Dendritic cell treated with granulocyte-macrophage colony-stimulating factor and Interleukin-4, amounts not matched to agents 40 ng/mL and 50 ng/mL, for 4 days (primary cell): Measurements from ENCODE around the gene FBXO28.
A peak's percentile ranks its signal among the peaks of the same experiment; 100 is the strongest.

Experiments used
- H3K27ac Mint-ChIP-seq: one replicate; pipeline ENCODE4 v1.8.0; 2022; ENCODE audit warnings: mild to moderate bottlenecking, mixed read lengths
- H3K27me3 Mint-ChIP-seq: one replicate; pipeline ENCODE4 v1.8.0; 2022; ENCODE audit warnings: mild to moderate bottlenecking, mixed read lengths
- H3K36me3 Mint-ChIP-seq: one replicate; pipeline ENCODE4 v1.8.0; 2022; ENCODE audit warnings: low read depth, mixed read lengths
- H3K4me1 Mint-ChIP-seq: one replicate; pipeline ENCODE4 v1.8.0; 2022; ENCODE audit warnings: low read depth, mixed read lengths
- H3K4me3 Mint-ChIP-seq: one replicate; pipeline ENCODE4 v1.8.0; 2022; ENCODE audit warnings: mild to moderate bottlenecking, moderate library complexity, mixed read lengths
- H3K9me3 Mint-ChIP-seq: one replicate; pipeline ENCODE4 v1.8.0; 2022; ENCODE audit warnings: mixed read lengths
- intact Hi-C: fragments of 100-400 bp; cut with micrococcal nuclease; formaldehyde crosslinking; loops from one replicate; pipeline ENCODE4 v1.15.0; 2022

FBXO28 gene

GRCh38 chr1:224109981-224110380 lies 3.9 kb upstream of the FBXO28 start:
- Mint-ChIP-seq H3K4me1 (peaks cover 13% of the 10 kb centered on the region), H3K9me3 (no peaks in the 10 kb centered on the region), H3K27me3 (peaks cover under 1% of the 10 kb centered on the region), H3K27ac (no peak overlapping the region), H3K36me3 (peaks cover 11% of the 10 kb centered on the region), H3K4me3 (no peak overlapping the region)
- intact Hi-C loops = loop anchor here (5.0 kb wide), 1 partner anchor 118 kb away; no protein-coding TSS in a partner anchor

GRCh38 chr1:224113005-224113404 lies 906 bp upstream of the FBXO28 start:
- Mint-ChIP-seq H3K36me3 (peaks cover 11% of the 10 kb centered on the region), H3K4me3 (no peak overlapping the region), H3K27me3 (no peaks in the 10 kb centered on the region), H3K9me3 (no peaks in the 10 kb centered on the region), H3K4me1 (peaks cover 7% of the 10 kb centered on the region), H3K27ac (no peak overlapping the region)
- intact Hi-C loops = loop anchor here (5.0 kb wide), 1 partner anchor 121 kb away; no protein-coding TSS in a partner anchor

GRCh38 chr1:224113545-224113917 lies 380 bp upstream of the FBXO28 start:
- intact Hi-C loops = loop anchor here (5.0 kb wide), 1 partner anchor 121 kb away; no protein-coding TSS in a partner anchor
- H3K36me3 Mint-ChIP-seq = peaks cover 11% of the 10 kb centered on the region
- peaks cover 7% of the 10 kb centered on the region for H3K4me1 Mint-ChIP-seq
- no peaks in the 10 kb centered on the region for H3K27me3 Mint-ChIP-seq
- H3K9me3 Mint-ChIP-seq = no peaks in the 10 kb centered on the region
- peak overlapping the region; percentile 88 for H3K4me3 Mint-ChIP-seq
- H3K27ac Mint-ChIP-seq = peak overlapping the region; percentile 93

- Mint-ChIP-seq H3K4me3 (peak overlapping the region; percentile 88), H3K27me3 (no peaks in the 10 kb centered on the region), H3K36me3 (peaks cover 19% of the 10 kb centered on the region), H3K9me3 (no peaks in the 10 kb centered on the region), H3K27ac (peak overlapping the region; percentile 93), H3K4me1 (peaks cover 13% of the 10 kb centered on the region)
- intact Hi-C loops = loop anchor here (1.0 to 5.0 kb wide), 4 partner anchors 48 to 242 kb away; partner anchors contain the start of genes CNIH4 and NVL
These were observed 870 bp downstream of the FBXO28 start for GRCh38 chr1:224114787-224115175.

GRCh38 chr1:224116131-224116530 lies 2.2 kb downstream of the FBXO28 start:
- peaks cover 28% of the 10 kb centered on the region for H3K36me3 Mint-ChIP-seq
- no peaks in the 10 kb centered on the region for H3K9me3 Mint-ChIP-seq
- intact Hi-C loops = loop anchor here (1.0 to 5.0 kb wide), 2 partner anchors 46 to 217 kb away; no protein-coding TSS in a partner anchor
- peaks cover 13% of the 10 kb centered on the region for H3K4me1 Mint-ChIP-seq
- no peak overlapping the region for H3K4me3 Mint-ChIP-seq
- no peak overlapping the region for H3K27ac Mint-ChIP-seq
- H3K27me3 Mint-ChIP-seq = no peaks in the 10 kb centered on the region

GRCh38 chr1:224118688-224119087 lies 4.8 kb downstream of the FBXO28 start:
- Mint-ChIP-seq H3K4me1 (peaks cover 8% of the 10 kb centered on the region), H3K36me3 (peaks cover 32% of the 10 kb centered on the region), H3K4me3 (no peak overlapping the region), H3K9me3 (no peaks in the 10 kb centered on the region), H3K27ac (no peak overlapping the region), H3K27me3 (no peaks in the 10 kb centered on the region)
- intact Hi-C loops = loop anchor here (5.0 kb wide), 1 partner anchor 44 kb away; no protein-coding TSS in a partner anchor

- H3K36me3 Mint-ChIP-seq = peaks cover 42% of the 10 kb centered on the region
- intact Hi-C loops = no loop called here
- H3K27ac Mint-ChIP-seq = no peak overlapping the region
- H3K9me3 Mint-ChIP-seq = no peaks in the 10 kb centered on the region
- no peak overlapping the region for H3K4me3 Mint-ChIP-seq
- H3K27me3 Mint-ChIP-seq = no peaks in the 10 kb centered on the region
- H3K4me1 Mint-ChIP-seq = peaks cover 6% of the 10 kb centered on the region
These were observed 9.2 kb downstream of the FBXO28 start for GRCh38 chr1:224123136-224123535.

GRCh38 chr1:224124220-224124619 lies 10.3 kb downstream of the FBXO28 start:
- H3K4me3 Mint-ChIP-seq = no peak overlapping the region
- H3K27ac Mint-ChIP-seq = no peak overlapping the region
- H3K4me1 Mint-ChIP-seq = peaks cover 5% of the 10 kb centered on the region
- no peaks in the 10 kb centered on the region for H3K9me3 Mint-ChIP-seq
- H3K27me3 Mint-ChIP-seq = no peaks in the 10 kb centered on the region
- H3K36me3 Mint-ChIP-seq = peaks cover 40% of the 10 kb centered on the region
- intact Hi-C loops = no loop called here

- Mint-ChIP-seq H3K27ac (no peak overlapping the region), H3K9me3 (no peaks in the 10 kb centered on the region), H3K36me3 (peaks cover 56% of the 10 kb centered on the region), H3K27me3 (no peaks in the 10 kb centered on the region), H3K4me1 (no peaks in the 10 kb centered on the region), H3K4me3 (no peak overlapping the region)
- intact Hi-C loops = no loop called here
These were observed 14.3 kb downstream of the FBXO28 start for GRCh38 chr1:224127925-224128819.

GRCh38 chr1:224131253-224131652 lies 17.3 kb downstream of the FBXO28 start:
- Mint-ChIP-seq H3K4me3 (no peak overlapping the region), H3K27me3 (no peaks in the 10 kb centered on the region), H3K9me3 (no peaks in the 10 kb centered on the region), H3K36me3 (peaks cover 66% of the 10 kb centered on the region), H3K4me1 (no peaks in the 10 kb centered on the region), H3K27ac (no peak overlapping the region)
- intact Hi-C loops = no loop called here

- H3K27me3 Mint-ChIP-seq = no peaks in the 10 kb centered on the region
- H3K4me3 Mint-ChIP-seq = no peak overlapping the region
- H3K27ac Mint-ChIP-seq = no peak overlapping the region
- intact Hi-C loops = no loop called here
- peaks cover 74% of the 10 kb centered on the region for H3K36me3 Mint-ChIP-seq
- H3K4me1 Mint-ChIP-seq = peaks cover 6% of the 10 kb centered on the region
- no peaks in the 10 kb centered on the region for H3K9me3 Mint-ChIP-seq
These were observed 19.0 kb downstream of the FBXO28 start for GRCh38 chr1:224132901-224133300.

- intact Hi-C loops = no loop called here
- Mint-ChIP-seq H3K27ac (no peak overlapping the region), H3K4me3 (no peak overlapping the region), H3K9me3 (no peaks in the 10 kb centered on the region), H3K36me3 (peaks cover 79% of the 10 kb centered on the region), H3K4me1 (peaks cover 6% of the 10 kb centered on the region), H3K27me3 (no peaks in the 10 kb centered on the region)
These were observed 19.9 kb downstream of the FBXO28 start for GRCh38 chr1:224133741-224134299.

GRCh38 chr1:224137518-224137917 lies 23.6 kb downstream of the FBXO28 start:
- Mint-ChIP-seq H3K36me3 (peaks cover 83% of the 10 kb centered on the region), H3K9me3 (no peaks in the 10 kb centered on the region), H3K4me1 (peaks cover 6% of the 10 kb centered on the region), H3K4me3 (no peak overlapping the region), H3K27me3 (no peaks in the 10 kb centered on the region), H3K27ac (no peak overlapping the region)
- intact Hi-C loops = no loop called here

- intact Hi-C loops = no loop called here
- no peaks in the 10 kb centered on the region for H3K9me3 Mint-ChIP-seq
- no peaks in the 10 kb centered on the region for H3K27me3 Mint-ChIP-seq
- no peak overlapping the region for H3K27ac Mint-ChIP-seq
- H3K4me1 Mint-ChIP-seq = peaks cover 6% of the 10 kb centered on the region
- H3K36me3 Mint-ChIP-seq = peaks cover 83% of the 10 kb centered on the region
- no peak overlapping the region for H3K4me3 Mint-ChIP-seq
These were observed 24.3 kb downstream of the FBXO28 start for GRCh38 chr1:224138198-224138597.
